Esophagus squamous epithelium (tissue), 5 donors: ENCODE data around the gene PTPN5. TPM values are rescaled to one million over a fixed set of nuclear protein-coding genes. Genes with fewer than 3 reads are reported as not detected.

ENCODE experiments used
- DNase-seq: peaks from one replicate; lab custom pipeline; 2025; lab: John Stamatoyannopoulos, UW
- H3K27ac ChIP-seq, 4 donors: fragments of 200-600 bp; sonication (generic); one replicate each; pipeline ENCODE4 v1.5.1; 2016 to 2019; ENCODE audit warnings: mild to moderate bottlenecking in 1 of 4
- H3K27me3 ChIP-seq, 4 donors: fragments of 200-600 bp; sonication (generic); 1 replicate in 3 of 4; 2 replicates in 1 of 4; pipeline versions ENCODE4 v1.5.1 to v1.6.0; 2017 to 2021; ENCODE audit warnings: antibody characterized with exemption in 1 of 4
- H3K36me3 ChIP-seq, 3 donors: fragments of 200-600 bp; sonication (generic); one replicate each; pipeline ENCODE4 v1.5.1; 2016 to 2019
- H3K4me1 ChIP-seq, 3 donors: fragments of 200-600 bp; sonication (generic); one replicate each; pipeline ENCODE4 v1.5.1; 2017 to 2019
- H3K4me3 ChIP-seq, 4 donors: fragments of 200-600 bp; sonication (generic); 1 replicate in 3 of 4; 2 replicates in 1 of 4; pipeline ENCODE4 v1.5.1; 2016 to 2019; ENCODE audit warnings: mild to moderate bottlenecking in 2 of 4, moderate library complexity in 1 of 4
- H3K9me3 ChIP-seq, 3 donors: fragments of 200-600 bp; sonication (generic); one replicate each; pipeline ENCODE4 v1.5.1; 2016 to 2019
- CTCF ChIP-seq, 6 experiments: fragments of 450-650 bp in 4 of 6; fragments of 200-600 bp in 2 of 6; sonication (generic) in 2 of 6; IDR thresholded peaks; one replicate each; pipeline ENCODE4 v1.5.1; 2016 to 2019; ENCODE audit warnings: antibody characterized with exemption in 6 of 6, mild to moderate bottlenecking in 4 of 6, moderate library complexity in 4 of 6
- POLR2A ChIP-seq, 4 donors: fragments of 450-650 bp; IDR thresholded peaks; one replicate each; pipeline ENCODE4 v1.6.1; 2017; ENCODE audit warnings: antibody characterized with exemption in 4 of 4, mild to moderate bottlenecking in 4 of 4, moderate library complexity in 3 of 4
- WGBS, 2 donors: methylation state at CpG; one replicate each; pipeline ENCODE4 v1.1.5; 2018; 5-methylcytosine and 5-hydroxymethylcytosine counted together
- intact Hi-C: fragments of 100-400 bp; cut with DNase I; formaldehyde crosslinking; loops from one replicate; pipeline ENCODE4 v1.15.0; 2022
- total RNA-seq, 4 donors: library from RNA; depleted of rRNA; stranded (reverse); fragments of >200 nt; gene quantifications; one replicate each; pipeline ENCODE4 v1.1.0, GENCODE V29; 2016
- donor health status: DM: yes; HTN: yes; CAD: no.

Gene PTPN5
- total RNA-seq, 4 donors from 2014 or later = 0.18 to 0.95 (median 0.58) TPM

- Histone ChIP-seq H3K9me3 (no peaks in the 10 kb centered on the region), H3K27me3 (no peaks in the 10 kb centered on the region), H3K27ac (peak overlapping the region; percentile 39 to 76 (median 68)), H3K4me3 (peak overlapping the region; percentile 33 to 70 (median 58)), H3K4me1 (peaks cover 4 to 23% (median 17%) of the 10 kb centered on the region in 3 donors), H3K36me3 (no peaks in the 10 kb centered on the region)
- no peak for DNase-seq
- 1 to 7% methylated on average over 2 to 15 of the region's 36 CpGs for WGBS, 2 donors
- intact Hi-C loops = loop anchor here (10.0 kb wide), 1 partner anchor 177 kb away; no protein-coding TSS in a partner anchor
- TF ChIP-seq POLR2A (IDR thresholded peaks at IDR 0.05) (no peak), CTCF (IDR thresholded peaks at IDR 0.05) (peak; percentile 61 to 77 (median 70))
Measured at GRCh38 chr11:18721561-18722292, 69.9 kb downstream of the PTPN5 start.

GRCh38 chr11:18720808-18721560 lies 70.6 kb downstream of the PTPN5 start:
- DNase-seq = no peak
- Histone ChIP-seq H3K27me3 (no peaks in the 10 kb centered on the region), H3K36me3 (no peaks in the 10 kb centered on the region), H3K4me3 (peak overlapping the region; percentile 33 to 70 (median 58)), H3K27ac (peak overlapping the region; percentile 39 to 76 (median 68)), H3K4me1 (peaks cover 4 to 23% (median 17%) of the 10 kb centered on the region in 3 donors), H3K9me3 (no peaks in the 10 kb centered on the region)
- intact Hi-C loops = loop anchor here (10.0 kb wide), 1 partner anchor 176 kb away; no protein-coding TSS in a partner anchor
- WGBS, 2 donors = 0 to 2% methylated on average over 12 to 19 of the region's 41 CpGs
- peak in 1 of 4 donors; percentile 7 for TF ChIP-seq POLR2A (IDR thresholded peaks at IDR 0.05)
- no peak for TF ChIP-seq CTCF (IDR thresholded peaks at IDR 0.05)

GRCh38 chr11:18720091-18720807 lies 71.3 kb downstream of the PTPN5 start:
- DNase-seq = no peak
- TF ChIP-seq POLR2A (IDR thresholded peaks at IDR 0.05) (no peak), CTCF (IDR thresholded peaks at IDR 0.05) (no peak)
- no peaks in the 10 kb centered on the region for H3K36me3 ChIP-seq
- H3K27ac ChIP-seq = peak overlapping the region in 3 of 4 donors; percentile 65 to 76 (median 70)
- 57 to 66% methylated on average over 4 to 5 of the region's 5 CpGs for WGBS, 2 donors
- intact Hi-C loops = loop anchor here (10.0 kb wide), 1 partner anchor 175 kb away; no protein-coding TSS in a partner anchor
- H3K4me1 ChIP-seq = peaks cover 4 to 23% (median 17%) of the 10 kb centered on the region in 3 donors
- no peaks in the 10 kb centered on the region for H3K27me3 ChIP-seq
- H3K9me3 ChIP-seq = no peaks in the 10 kb centered on the region
- peak overlapping the region in 2 of 4 donors; percentile 57 to 70 for H3K4me3 ChIP-seq

- no peaks in the 10 kb centered on the region for H3K9me3 ChIP-seq
- intact Hi-C loops = no loop called here
- WGBS, 2 donors = 72 to 76% methylated on average over 5 to 7 of the region's 7 CpGs
- H3K36me3 ChIP-seq = no peaks in the 10 kb centered on the region
- no peak for TF ChIP-seq POLR2A (IDR thresholded peaks at IDR 0.05)
- DNase-seq = no peak
- H3K4me3 ChIP-seq = no peak overlapping the region
- no peak overlapping the region for H3K27ac ChIP-seq
- H3K27me3 ChIP-seq = no peaks in the 10 kb centered on the region
- H3K4me1 ChIP-seq = peaks cover 1 to 2% (median 1%) of the 10 kb centered on the region in 3 donors
Measured at GRCh38 chr11:18715476-18715875, 76.1 kb downstream of the PTPN5 start.

- 90 to 92% methylated on average over 7 to 10 of the region's 10 CpGs for WGBS, 2 donors
- TF ChIP-seq CTCF (IDR thresholded peaks at IDR 0.05) = no peak
- TF ChIP-seq POLR2A (IDR thresholded peaks at IDR 0.05) = no peak
Measured at GRCh38 chr11:18714443-18714780, 77.2 kb downstream of the PTPN5 start.

More at GRCh38 chr11:18714443-18714780, 77.2 kb downstream of the PTPN5 start:
- no peak for DNase-seq
- no peaks in the 10 kb centered on the region for H3K9me3 ChIP-seq
- no peak overlapping the region for H3K4me3 ChIP-seq
- H3K4me1 ChIP-seq = no peaks in the 10 kb centered on the region
- H3K27me3 ChIP-seq = no peaks in the 10 kb centered on the region
- H3K36me3 ChIP-seq = no peaks in the 10 kb centered on the region
- intact Hi-C loops = no loop called here
- H3K27ac ChIP-seq = no peak overlapping the region
